GM12878 (cell line): ENCODE data around the gene SYNGR2. TPM values are rescaled to one million over a fixed set of nuclear protein-coding genes. Genes with fewer than 3 reads are reported as not detected.

Experiments used
- ATAC-seq: fragments of 200-7000 bp; cut with Tn5 transposase; 3 replicates; pipeline ENCODE4 v1.9.1; 2020; ENCODE audit warnings: mild to moderate bottlenecking, moderate library complexity
- BruUV-seq: library from RNA; stranded (reverse); fragments of 400-500 nt; replicated peaks from 2 replicates; lab custom pipeline; 2021; lab: Mats Ljungman, UMichigan
- CTCF ChIA-PET: fragments of 300-600 bp; sonication (Branson Sonifier 250); formaldehyde crosslinking; extraction: SDS; loops from one replicate; lab custom pipeline; 2021; ENCODE audit warnings: inconsistent platforms; lab: Yijun Ruan, JAX
- POLR2A ChIA-PET: fragments of 350-600 bp; formaldehyde crosslinking; extraction: SDS; loops from one replicate; lab custom pipeline; 2021; ENCODE audit warnings: inconsistent platforms; lab: Charles Lee
- RAD21 ChIA-PET: fragments of 300-600 bp; sonication (Branson Sonifier 250); formaldehyde crosslinking; loops from one replicate; lab custom pipeline; 2023; ENCODE audit warnings: antibody characterized with exemption; ENCODE audit not compliant: unreplicated experiment; lab: Charles Lee
- SMC1A ChIA-PET: fragments of 300-600 bp; sonication (Branson Sonifier 250); formaldehyde crosslinking; loops from one replicate; lab custom pipeline; 2023; ENCODE audit not compliant: unreplicated experiment, uncharacterized antibody; lab: Charles Lee
- DNase-seq: peaks from one replicate; pipeline ENCODE4 v3.0.0-alpha.2; 2011; ENCODE audit warnings: low read depth, low spot score
- FAIRE-seq: peaks from 3 replicates; lab custom pipeline; 2011; peaks lifted over from hg19 to GRCh38; lab: Jason Lieb, UNC
- H2AFZ ChIP-seq: 2 replicates; pipeline ENCODE4 v1.6.0; 2011; ENCODE audit warnings: low read depth, low read length, control low read depth; ENCODE audit not compliant: control insufficient read depth
- H3K27ac ChIP-seq: 2 replicates; pipeline ENCODE4 v1.5.1; 2011; ENCODE audit warnings: control low read depth; ENCODE audit not compliant: control insufficient read depth, insufficient read depth
- H3K27me3 ChIP-seq, 2 experiments: replicated peaks in 1 of 2; 2 replicates each; pipeline versions ENCODE4 v1.6.0 to v1.6.1; 2011; ENCODE audit warnings: low read length in 1 of 2; ENCODE audit not compliant: control insufficient read depth in 2 of 2, insufficient read depth in 2 of 2
- H3K36me3 ChIP-seq, 2 experiments: 2 replicates each; pipeline ENCODE4 v1.5.1; 2011; ENCODE audit warnings: low read length in 1 of 2; ENCODE audit not compliant: control insufficient read depth in 2 of 2, insufficient read depth in 2 of 2
- H3K4me1 ChIP-seq: 2 replicates; pipeline ENCODE4 v1.6.1; 2011; ENCODE audit warnings: mild to moderate bottlenecking, low read length, moderate library complexity, mixed read lengths; ENCODE audit not compliant: control insufficient read depth, insufficient read depth
- H3K4me2 ChIP-seq: 2 replicates; pipeline ENCODE4 v1.6.0; 2011; ENCODE audit warnings: control low read depth; ENCODE audit not compliant: control insufficient read depth, insufficient read depth
- H3K4me3 ChIP-seq: fragments of 200-600 bp; sonication (generic); 2 replicates; pipeline ENCODE4 v1.5.1; 2016
- H3K79me2 ChIP-seq: 2 replicates; pipeline ENCODE4 v1.6.0; 2011; ENCODE audit warnings: low read length; ENCODE audit not compliant: control insufficient read depth, insufficient read depth
- H3K9ac ChIP-seq: 2 replicates; pipeline ENCODE4 v1.8.0; 2011; ENCODE audit warnings: low read length, control low read depth, mixed read lengths; ENCODE audit not compliant: control insufficient read depth, insufficient read depth
- H3K9me3 ChIP-seq: replicated peaks from 3 replicates; pipeline ENCODE4 v1.5.1; 2011; ENCODE audit warnings: mild to moderate bottlenecking, low read length; ENCODE audit not compliant: control insufficient read depth, insufficient read depth
- H4K20me1 ChIP-seq: 2 replicates; pipeline ENCODE4 v1.6.0; 2011; ENCODE audit not compliant: control insufficient read depth, insufficient read depth
- CHD1 ChIP-seq: IDR thresholded peaks from 2 replicates; pipeline ENCODE4 v1.6.1; 2012; ENCODE audit warnings: low read depth, low read length, improper control_type of control experiment
- KDM1A ChIP-seq: fragments of 200-600 bp; sonication (generic); IDR thresholded peaks from 2 replicates; pipeline ENCODE4 v1.6.1; 2016; ENCODE audit warnings: borderline replicate concordance
- NR2C1 ChIP-seq: fragments of 450-650 bp; IDR thresholded peaks from 2 replicates; pipeline ENCODE4 v1.6.1; 2017; ENCODE audit warnings: antibody characterized with exemption, mild to moderate bottlenecking, moderate library complexity
- POLR2A ChIP-seq: IDR thresholded peaks from 2 replicates; pipeline ENCODE4 v1.6.1; 2011; ENCODE audit warnings: low read depth, mild to moderate bottlenecking, low read length
- POLR2AphosphoS5 ChIP-seq: IDR thresholded peaks from 2 replicates; pipeline ENCODE4 v1.6.1; 2011; ENCODE audit warnings: mild to moderate bottlenecking, low read length, inconsistent platforms
- RCOR1 ChIP-seq: conservative IDR thresholded peaks from 2 replicates; pipeline ENCODE4 v1.6.1; 2012; ENCODE audit warnings: low read depth, low read length, improper control_type of control experiment
- SUPT20H ChIP-seq: IDR thresholded peaks from 2 replicates; pipeline ENCODE4 v1.6.1; 2011; ENCODE audit warnings: low read depth, mild to moderate bottlenecking, low read length, moderate library complexity, borderline replicate concordance; ENCODE audit not compliant: control insufficient read depth
- WGBS: methylation state at CpG from one replicate; pipeline ENCODE4 v1.1.6; 2016; ENCODE audit warnings: low lambda C conversion rate; ENCODE audit not compliant: insufficient replicate concordance, insufficient coverage; ENCODE audit errors: missing lambda C conversion rate; 5-methylcytosine and 5-hydroxymethylcytosine counted together
- in situ Hi-C: fragments of 300-500 bp; cut with MboI; formaldehyde crosslinking; loops from 9 replicates; pipeline ENCODE4 v1.14.3; 2018; ENCODE audit warnings: mixed read lengths
- intact Hi-C: fragments of 100-400 bp; cut with micrococcal nuclease; formaldehyde crosslinking; loops from one replicate; pipeline ENCODE4 v1.14.2; 2022; ENCODE audit not compliant: unreplicated experiment
- polyA plus RNA-seq, 11 experiments: library from polyadenylated mRNA; depleted of rRNA in 4 of 11; unstranded in 6 of 11; stranded (reverse) in 5 of 11; fragments of >200 nt; fragmentation: Nextera tagmentation in 4 of 11; fragmentation: Illumina TruSeq in 1 of 11; extraction: Ambion mirVana in 4 of 11; extraction: Trizol in 1 of 11; gene quantifications; 1 replicate in 1 of 11; 2 replicates in 10 of 11; pipeline versions ENCODE4 v1.2.1 to v1.2.3, GENCODE V29; 2011 to 2016; ENCODE audit warnings: inconsistent platforms in 2 of 11, missing spikeins in 2 of 11, low read depth in 1 of 11
- total RNA-seq, 4 experiments: library from RNA; depleted of rRNA in 3 of 4; stranded (reverse); fragments of >200 nt in 3 of 4; fragmentation: Illumina TruSeq in 1 of 4; extraction: Trizol in 1 of 4; gene quantifications; 2 replicates each; pipeline versions ENCODE4 v1.2.1 to v1.2.3, GENCODE V29; 2013 to 2021
- TF ChIP-seq, protein P1 (sequence below): IDR thresholded peaks from 2 replicates; pipeline ENCODE4 v1.6.1; 2011; ENCODE audit warnings: low read depth, low read length, improper control_type of control experiment, borderline replicate concordance
- TF ChIP-seq, protein P2 (sequence below): fragments of 450-650 bp; IDR thresholded peaks from 2 replicates; pipeline ENCODE4 v1.6.1; 2017; ENCODE audit warnings: mild to moderate bottlenecking, moderate library complexity

SYNGR2 gene
- total and polyA plus RNA-seq, 10 of the 15 experiments (the other 5 are each of a cell fraction or from before 2014, with no cell fraction given), result 4.4 to 529 (median 261) TPM

DNA sequence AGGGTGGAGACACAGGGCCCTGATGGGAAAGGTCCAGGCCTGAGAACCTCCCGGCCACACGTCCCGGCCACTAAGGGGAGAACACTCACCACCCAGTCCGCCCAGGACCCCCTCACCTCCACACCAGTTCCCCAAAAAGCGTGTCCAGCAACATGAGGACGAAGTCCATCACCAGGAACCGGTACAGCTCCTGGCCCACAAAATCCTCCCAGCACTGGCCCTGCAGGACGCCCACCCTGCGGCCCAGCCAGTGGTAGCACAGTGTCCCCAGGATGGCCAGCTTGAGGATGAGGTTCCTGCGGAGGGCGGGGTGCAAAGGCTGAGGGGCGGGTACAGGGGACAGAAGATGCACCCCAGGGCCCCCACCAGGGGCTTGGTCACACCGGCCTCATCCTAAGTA lies 47.8 kb upstream of the SYNGR2 start:
- Histone ChIP-seq H3K27ac (no peak overlapping the region; the same call in 1 of the 2 replicates), H4K20me1 (no peaks in the 10 kb centered on the region), H3K4me3 (peak overlapping the region; percentile 70; the same call in 1 of the 2 replicates), H3K9ac (no peak overlapping the region), H3K4me2 (peak overlapping the region; percentile 93), H3K36me3 (peaks cover 16 to 27% of the 10 kb centered on the region in 2 experiments), H3K9me3 (no peaks in the 10 kb centered on the region), H3K79me2 (peaks cover 49% of the 10 kb centered on the region), H2AFZ (no peak overlapping the region), H3K4me1 (peaks cover 46% of the 10 kb centered on the region), H3K27me3 (no peaks in the 10 kb centered on the region)
- BruUV-seq, result no TSS peak
- TF ChIP-seq POLR2A, result peak; percentile 26; the same call in 1 of the 2 replicates
- no peak for TF ChIP-seq RCOR1
- no peak for TF ChIP-seq NR2C1
- TF ChIP-seq CHD1, result no peak
- TF ChIP-seq POLR2AphosphoS5, result 0 out of 2 replicates have a peak, but pooled peaks have one; percentile 15
- no peak for TF ChIP-seq KDM1A
- TF ChIP-seq, protein P1, sequence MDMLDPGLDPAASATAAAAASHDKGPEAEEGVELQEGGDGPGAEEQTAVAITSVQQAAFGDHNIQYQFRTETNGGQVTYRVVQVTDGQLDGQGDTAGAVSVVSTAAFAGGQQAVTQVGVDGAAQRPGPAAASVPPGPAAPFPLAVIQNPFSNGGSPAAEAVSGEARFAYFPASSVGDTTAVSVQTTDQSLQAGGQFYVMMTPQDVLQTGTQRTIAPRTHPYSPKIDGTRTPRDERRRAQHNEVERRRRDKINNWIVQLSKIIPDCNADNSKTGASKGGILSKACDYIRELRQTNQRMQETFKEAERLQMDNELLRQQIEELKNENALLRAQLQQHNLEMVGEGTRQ, result no peak
- TF ChIP-seq SUPT20H, result no peak
- TF ChIP-seq, protein P2, sequence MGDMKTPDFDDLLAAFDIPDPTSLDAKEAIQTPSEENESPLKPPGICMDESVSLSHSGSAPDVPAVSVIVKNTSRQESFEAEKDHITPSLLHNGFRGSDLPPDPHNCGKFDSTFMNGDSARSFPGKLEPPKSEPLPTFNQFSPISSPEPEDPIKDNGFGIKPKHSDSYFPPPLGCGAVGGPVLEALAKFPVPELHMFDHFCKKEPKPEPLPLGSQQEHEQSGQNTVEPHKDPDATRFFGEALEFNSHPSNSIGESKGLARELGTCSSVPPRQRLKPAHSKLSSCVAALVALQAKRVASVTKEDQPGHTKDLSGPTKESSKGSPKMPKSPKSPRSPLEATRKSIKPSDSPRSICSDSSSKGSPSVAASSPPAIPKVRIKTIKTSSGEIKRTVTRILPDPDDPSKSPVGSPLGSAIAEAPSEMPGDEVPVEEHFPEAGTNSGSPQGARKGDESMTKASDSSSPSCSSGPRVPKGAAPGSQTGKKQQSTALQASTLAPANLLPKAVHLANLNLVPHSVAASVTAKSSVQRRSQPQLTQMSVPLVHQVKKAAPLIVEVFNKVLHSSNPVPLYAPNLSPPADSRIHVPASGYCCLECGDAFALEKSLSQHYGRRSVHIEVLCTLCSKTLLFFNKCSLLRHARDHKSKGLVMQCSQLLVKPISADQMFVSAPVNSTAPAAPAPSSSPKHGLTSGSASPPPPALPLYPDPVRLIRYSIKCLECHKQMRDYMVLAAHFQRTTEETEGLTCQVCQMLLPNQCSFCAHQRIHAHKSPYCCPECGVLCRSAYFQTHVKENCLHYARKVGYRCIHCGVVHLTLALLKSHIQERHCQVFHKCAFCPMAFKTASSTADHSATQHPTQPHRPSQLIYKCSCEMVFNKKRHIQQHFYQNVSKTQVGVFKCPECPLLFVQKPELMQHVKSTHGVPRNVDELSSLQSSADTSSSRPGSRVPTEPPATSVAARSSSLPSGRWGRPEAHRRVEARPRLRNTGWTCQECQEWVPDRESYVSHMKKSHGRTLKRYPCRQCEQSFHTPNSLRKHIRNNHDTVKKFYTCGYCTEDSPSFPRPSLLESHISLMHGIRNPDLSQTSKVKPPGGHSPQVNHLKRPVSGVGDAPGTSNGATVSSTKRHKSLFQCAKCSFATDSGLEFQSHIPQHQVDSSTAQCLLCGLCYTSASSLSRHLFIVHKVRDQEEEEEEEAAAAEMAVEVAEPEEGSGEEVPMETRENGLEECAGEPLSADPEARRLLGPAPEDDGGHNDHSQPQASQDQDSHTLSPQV, result no peak
- FAIRE-seq (no peak), ATAC-seq (no peak), DNase-seq (no peak)
- POLR2A ChIA-PET, result interaction anchor here (0.6 kb wide), 2 partner anchors 68 to 84 kb away, joined by 3 to 6 read pairs; no protein-coding TSS in a partner anchor
- intact Hi-C loops (no loop called here), in situ Hi-C loops (no loop called here)
- CTCF ChIA-PET, result interaction anchor here (0.8 to 12.7 kb wide), 4 partner anchors 14 to 131 kb away, joined by 4 to 100 read pairs (median 10); no protein-coding TSS in a partner anchor
- WGBS, result 94% methylated on average over 13 of the region's 13 CpGs
- SMC1A ChIA-PET, result interaction anchor here (1.1 kb wide), 1 partner anchor 101 kb away, joined by 5 read pairs; no protein-coding TSS in a partner anchor
- RAD21 ChIA-PET, result interaction anchor here (0.7 to 1.3 kb wide), 4 partner anchors 10 to 131 kb away, joined by 3 to 4 read pairs (median 3); partner anchors contain the start of gene TMC8
